GM18505 (cell line): ENCODE measurements around the gene ZFP1.
"Not testable (repeated sequence)": the region's sequence is repeated elsewhere in the genome, so short reads cannot be mapped to it uniquely, and the experiment has no call there.

Source experiments
- ATAC-seq: cut with Tn5 transposase; IDR thresholded peaks from one replicate; pipeline ENCODE4 v1.9.1; 2021; ENCODE audit not compliant: unreplicated experiment
- POLR2A ChIP-seq: IDR thresholded peaks from 4 replicates; pipeline ENCODE4 v1.6.1; 2011; ENCODE audit warnings: borderline replicate concordance; ENCODE audit not compliant: insufficient read depth, insufficient read length; ENCODE audit errors: extremely low read depth

ZFP1 gene

DNA sequence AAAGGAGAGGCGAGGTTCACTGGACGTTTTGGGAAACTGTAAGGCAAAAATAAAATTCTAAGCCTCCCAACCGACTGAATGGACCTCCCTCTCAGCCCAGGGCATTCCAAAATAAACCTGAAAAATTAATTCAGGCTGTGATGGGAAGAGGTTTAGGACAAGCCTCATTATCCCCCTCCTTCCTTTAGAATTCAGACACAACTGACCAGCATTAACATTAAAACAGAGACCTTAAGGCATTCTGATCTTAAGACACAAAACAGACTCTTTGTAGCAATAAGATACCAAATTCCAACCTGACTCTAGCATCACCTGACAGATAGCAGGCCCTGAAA lies 31.4 kb upstream of the ZFP1 start:
- TF ChIP-seq POLR2A = no peak
- no peak for ATAC-seq

DNA sequence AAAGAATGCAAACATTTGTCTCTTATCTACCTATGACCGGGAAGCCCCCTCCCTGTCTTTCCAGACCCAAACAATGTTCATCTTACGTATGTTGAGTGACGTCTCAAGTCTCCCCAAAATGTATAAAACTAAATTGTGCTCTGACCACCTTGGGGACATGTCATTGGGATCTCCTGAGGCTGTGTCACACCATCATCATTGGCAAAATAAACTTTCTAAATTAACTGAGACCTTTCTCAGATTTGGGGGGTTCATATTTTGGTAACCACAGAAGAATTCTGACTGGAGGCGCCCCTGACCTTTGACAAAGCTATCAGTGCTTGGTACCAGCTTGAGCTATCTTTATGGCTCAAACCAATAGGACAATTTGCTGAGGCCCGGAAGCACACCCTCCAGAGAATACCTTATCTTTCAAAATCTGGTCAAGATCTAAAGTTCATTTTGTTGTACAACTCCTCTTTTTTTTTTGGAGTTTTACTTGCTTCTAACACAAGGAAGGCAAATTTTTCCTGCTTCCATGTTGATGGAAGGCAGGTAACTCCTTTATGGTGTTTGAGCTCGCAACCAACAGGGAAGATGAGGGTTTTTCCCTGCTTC lies 29.3 kb upstream of the ZFP1 start:
- ATAC-seq = no peak

DNA sequence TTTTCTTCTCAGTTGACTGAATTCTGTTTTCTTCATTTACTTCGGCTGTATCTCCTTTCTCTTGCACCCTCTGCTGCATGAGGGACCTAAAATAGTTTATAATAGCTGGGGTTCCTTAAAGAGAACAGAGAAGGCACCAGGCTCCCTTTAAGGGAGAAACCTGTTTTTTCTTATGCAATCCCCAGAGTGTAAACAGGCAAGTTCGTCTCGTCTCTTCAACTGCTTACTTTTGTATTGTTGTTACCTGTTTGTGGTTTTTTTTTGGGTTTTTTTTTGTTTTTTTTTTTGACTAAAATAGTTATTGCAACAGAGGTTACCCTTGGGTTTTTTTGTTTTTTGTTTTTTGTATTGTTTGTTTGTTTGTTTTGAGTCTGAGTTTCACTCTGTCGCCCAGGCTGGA lies 28.1 kb upstream of the ZFP1 start:
- no peak for TF ChIP-seq POLR2A
- ATAC-seq = no peak

More for the DNA sequence above, 29.3 kb upstream of the ZFP1 start:
- TF ChIP-seq POLR2A = no peak

DNA sequence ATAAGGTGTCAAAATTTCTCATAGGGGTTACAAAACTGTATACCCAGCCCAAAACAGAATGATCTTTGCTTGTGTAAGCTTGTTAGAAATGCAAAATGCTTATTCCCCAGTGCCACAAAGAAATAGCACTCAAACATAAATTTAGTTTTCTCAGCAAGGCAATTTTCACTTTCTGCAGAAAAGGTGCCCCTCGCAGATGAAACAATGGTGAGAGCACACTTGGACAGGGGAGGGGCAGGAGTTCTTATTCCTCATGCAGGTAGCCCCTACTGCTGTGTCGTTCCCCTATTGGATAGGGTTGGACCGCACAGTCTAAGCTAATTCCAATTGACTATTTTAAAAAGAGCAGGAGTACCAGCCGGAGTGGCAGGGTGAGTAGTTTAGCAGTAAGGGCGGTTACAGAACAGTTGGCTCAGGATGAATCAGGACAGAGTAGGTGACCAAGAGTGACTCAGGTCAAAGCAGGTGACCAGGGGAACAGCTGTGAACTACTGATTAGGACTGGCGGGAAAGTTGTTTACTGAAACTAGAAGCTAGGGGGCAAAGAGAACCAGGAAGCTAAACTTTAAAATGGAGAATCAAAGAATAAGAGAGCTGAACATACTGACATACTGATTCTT lies 26.3 kb upstream of the ZFP1 start:
- ATAC-seq = no peak
- TF ChIP-seq POLR2A = no peak

DNA sequence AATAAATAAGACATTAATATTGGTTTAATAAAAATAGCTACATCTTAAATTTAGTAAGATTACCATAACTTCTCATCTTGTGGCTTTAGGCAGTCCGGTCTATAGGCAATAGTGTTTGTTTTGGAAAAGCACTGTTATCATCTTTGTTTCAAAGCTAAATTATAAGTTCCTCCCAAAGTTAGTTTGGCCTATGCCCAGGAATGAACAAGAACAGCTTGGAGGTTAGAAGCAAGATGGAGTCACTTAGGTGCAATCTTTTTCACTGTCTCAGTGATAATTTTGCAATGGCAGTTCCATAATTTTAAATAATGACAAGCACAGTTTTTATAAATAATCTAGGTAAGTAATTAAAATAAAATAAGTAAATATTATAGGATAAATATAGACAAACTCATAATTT lies 25.7 kb upstream of the ZFP1 start:
- no peak for ATAC-seq
- no peak for TF ChIP-seq POLR2A

DNA sequence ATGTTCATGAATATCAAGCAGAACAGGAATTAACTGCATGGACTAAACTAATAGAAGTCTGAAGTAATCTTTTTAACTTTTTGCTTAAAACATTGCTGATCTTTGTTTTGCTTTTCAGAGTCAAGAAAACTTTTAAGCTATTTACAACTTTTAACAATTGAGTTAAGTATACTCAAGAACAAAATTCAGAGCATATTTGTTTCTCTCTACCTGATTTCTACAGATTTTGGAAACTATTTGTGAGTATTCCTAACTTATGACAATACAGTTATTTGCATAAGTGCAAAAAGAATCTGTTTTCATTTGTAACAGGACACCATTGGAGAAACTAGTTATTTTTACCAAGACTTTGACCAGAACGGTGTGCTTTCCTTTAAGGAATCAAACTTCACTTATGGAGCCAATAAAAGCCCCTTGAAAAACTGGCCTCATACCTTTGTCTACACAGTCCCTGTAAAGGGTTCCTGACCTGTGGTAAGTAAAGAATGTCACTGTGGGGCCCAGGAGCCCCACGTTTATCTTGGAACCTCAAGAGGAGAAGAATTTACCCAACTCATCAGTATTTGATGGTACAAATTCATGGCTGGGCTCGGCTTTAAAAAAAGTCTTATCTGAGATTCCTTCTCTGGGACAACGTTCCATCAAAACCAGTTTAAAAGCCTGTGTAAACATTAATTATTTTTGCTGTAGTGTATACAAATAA lies 20.5 kb upstream of the ZFP1 start:
- no peak for ATAC-seq
- TF ChIP-seq POLR2A = no peak

- not testable (repeated sequence) for ATAC-seq
These were observed 18.7 kb upstream of the ZFP1 start for GRCh38 chr16:75129421-75130149.

DNA sequence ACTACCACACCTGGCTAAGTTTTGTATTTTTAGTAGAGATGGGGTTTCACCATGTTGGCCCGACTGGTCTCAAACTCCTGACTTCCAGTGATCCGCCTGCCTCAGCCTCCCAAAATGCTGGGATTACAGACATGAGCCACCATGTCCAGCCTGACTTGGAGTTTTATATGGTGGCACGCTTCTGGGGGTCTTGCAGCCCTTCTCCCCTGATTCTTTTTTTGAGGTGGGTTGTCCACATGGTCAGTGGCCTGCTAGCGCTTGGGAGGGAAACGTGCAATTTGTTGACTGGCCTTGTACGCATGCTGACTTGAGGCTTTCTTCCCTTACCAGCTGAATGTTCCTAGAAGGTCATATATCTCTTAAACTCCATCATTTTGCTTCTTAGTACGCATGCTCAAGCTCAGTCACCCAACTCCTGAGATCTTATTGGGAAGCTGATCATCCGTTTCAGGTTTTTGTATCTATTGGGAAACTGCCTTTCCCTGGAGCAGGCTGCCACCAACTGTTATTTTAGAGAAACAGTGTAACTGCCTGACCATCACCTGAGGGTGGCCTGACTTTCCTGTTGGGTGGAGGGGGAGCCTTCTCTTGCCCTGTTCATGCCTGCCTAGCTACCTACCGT lies 18.1 kb upstream of the ZFP1 start:
- TF ChIP-seq POLR2A = no peak
- no peak for ATAC-seq

GRCh38 chr16:75131081-75131480 lies 17.2 kb upstream of the ZFP1 start:
- no peak for ATAC-seq
- TF ChIP-seq POLR2A = no peak

- TF ChIP-seq POLR2A = no peak
- ATAC-seq = no peak
These were observed 10.1 kb upstream of the ZFP1 start for GRCh38 chr16:75138233-75138632.

DNA sequence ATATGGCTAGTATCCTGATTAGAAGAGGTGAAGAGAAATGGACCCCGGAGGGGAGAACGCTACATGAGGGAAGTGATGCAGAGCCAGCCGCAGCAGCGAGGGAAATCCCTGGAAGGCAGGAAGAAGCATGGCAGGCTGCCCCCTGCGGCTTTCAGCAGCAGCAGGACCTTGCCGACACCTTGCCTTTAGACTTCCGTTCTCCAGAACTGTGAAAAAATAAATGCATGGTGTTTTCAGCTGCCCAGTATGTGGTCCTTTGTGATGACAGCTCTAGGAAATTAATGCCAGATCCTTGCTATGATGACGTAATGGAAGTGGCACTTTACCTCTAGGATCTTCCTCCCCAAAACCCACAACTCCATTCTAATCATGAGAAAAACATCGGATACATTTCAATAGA lies 9.7 kb upstream of the ZFP1 start:
- no peak for TF ChIP-seq POLR2A
- no peak for ATAC-seq

GRCh38 chr16:75139498-75139897 lies 8.8 kb upstream of the ZFP1 start:
- no peak for ATAC-seq
- TF ChIP-seq POLR2A = no peak

DNA sequence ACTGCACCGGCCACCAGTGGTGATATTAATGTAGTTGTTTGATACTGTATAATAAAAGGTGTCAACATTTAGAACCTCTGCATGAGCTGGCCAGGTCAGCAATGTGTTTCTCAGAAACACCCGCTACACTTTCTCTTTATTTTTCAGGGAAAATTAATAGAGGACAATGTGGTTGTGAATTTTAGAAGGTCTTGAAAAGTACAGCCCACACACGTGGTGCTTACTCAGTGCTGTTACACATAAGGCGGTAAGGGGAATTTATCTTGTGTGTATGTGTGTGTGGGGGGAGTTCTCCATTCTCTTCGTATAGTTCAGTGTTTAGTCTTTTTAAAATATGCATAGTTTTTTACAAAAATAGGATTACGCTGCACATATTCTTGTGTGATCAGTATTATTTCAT lies 4.4 kb upstream of the ZFP1 start:
- TF ChIP-seq POLR2A = no peak
- ATAC-seq = no peak
